Fibroblast of pulmonary artery (primary cell): Measurements from ENCODE around the gene PACS1.

Source experiments
- DNase-seq: peaks from one replicate; pipeline ENCODE4 v3.0.0-alpha.2; 2010; ENCODE audit warnings: low read depth
- H3K4me3 ChIP-seq: replicated peaks from 2 replicates; pipeline ENCODE4 v1.5.1; 2011; ENCODE audit warnings: low read depth, mild to moderate bottlenecking, control low read depth, low read length, moderate library complexity
- CTCF ChIP-seq: IDR thresholded peaks from 2 replicates; pipeline ENCODE4 v1.5.1; 2011; ENCODE audit warnings: mild to moderate bottlenecking, control low read depth, low read length, inconsistent platforms; ENCODE audit errors: missing control alignments

PACS1 gene

GRCh38 chr11:66051371-66051765 is 18.7 kb upstream of the PACS1 start:
- no peak for TF ChIP-seq CTCF
- DNase-seq: no peak
- H3K4me3 ChIP-seq: peak overlapping the region; percentile 97

- peak within 1 kb of the TSS; percentile 97 for H3K4me3 ChIP-seq
- DNase-seq: peak; percentile 99
- no peak for TF ChIP-seq CTCF
These were observed 18.1 kb upstream of the PACS1 start, which contains the start of gene SF3B2 for GRCh38 chr11:66051766-66052663. SF3B2 (plus strand) TSS chr11:66052364; CDS start chr11:66052385, 21 bp downstream.

- H3K4me3 ChIP-seq: peak overlapping the region; percentile 97
- no peak for TF ChIP-seq CTCF
- no peak for DNase-seq
These were observed 17.4 kb upstream of the PACS1 start for GRCh38 chr11:66052664-66052982.

GRCh38 chr11:66055021-66055420 is 15.1 kb upstream of the PACS1 start:
- TF ChIP-seq CTCF: no peak
- H3K4me3 ChIP-seq: no peak overlapping the region
- no peak for DNase-seq

- DNase-seq: peak; percentile 76
- no peak for TF ChIP-seq CTCF
- no peak overlapping the region for H3K4me3 ChIP-seq
These were observed 13.6 kb upstream of the PACS1 start for GRCh38 chr11:66056501-66056900.

- no peak for DNase-seq
- TF ChIP-seq CTCF: no peak
- no peak overlapping the region for H3K4me3 ChIP-seq
These were observed 9.9 kb upstream of the PACS1 start for GRCh38 chr11:66059966-66060680.
